HG03378 (cell line): ENCODE data around the gene PAQR8.
A peak's percentile ranks its signal among the peaks of the same experiment; 100 is the strongest.
"Not testable (repeated sequence)": the region's sequence is repeated elsewhere in the genome, so short reads cannot be mapped to it uniquely, and the experiment has no call there.

Source experiments
- ATAC-seq: cut with Tn5 transposase; IDR thresholded peaks from one replicate; pipeline ENCODE4 v1.9.1; 2021; ENCODE audit warnings: mild to moderate bottlenecking, moderate library complexity; ENCODE audit not compliant: unreplicated experiment

PAQR8 gene

DNA sequence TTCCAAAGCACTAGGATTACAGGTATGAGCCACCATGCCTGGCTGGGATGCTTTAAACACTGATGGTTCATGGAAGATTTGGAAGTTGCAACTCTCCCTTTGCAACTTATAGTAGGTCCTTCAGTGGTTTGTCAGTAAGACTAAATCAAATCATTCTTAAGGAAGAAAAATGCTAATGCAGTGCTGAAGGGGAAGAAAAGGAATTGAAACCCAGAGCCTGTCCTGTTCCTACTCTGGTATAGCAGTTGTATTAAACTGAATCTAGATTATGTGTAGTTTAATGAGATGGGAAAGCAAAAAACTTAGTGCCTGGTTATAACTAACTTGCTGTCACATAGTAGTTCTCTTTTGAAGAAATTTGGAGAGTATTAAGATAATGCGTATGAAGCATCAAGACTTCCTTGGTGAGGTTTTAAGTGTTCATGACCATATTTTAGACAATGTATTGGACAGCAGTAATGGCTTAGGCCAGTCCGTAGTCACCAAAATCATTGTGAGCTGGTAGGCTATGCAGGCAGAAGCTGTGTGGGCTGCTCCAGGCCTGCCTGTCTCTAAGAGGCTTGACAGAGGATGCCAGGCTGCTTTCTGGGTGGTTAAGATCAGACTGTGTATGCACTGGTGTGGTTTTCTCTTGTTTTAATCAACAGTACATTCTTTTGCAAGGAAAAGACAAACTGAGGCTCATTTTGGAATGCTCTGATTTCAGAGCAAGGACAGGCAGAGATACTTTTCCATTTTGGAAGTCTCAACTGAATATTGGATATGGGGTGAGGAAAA is 14.0 kb downstream of the PAQR8 start:
- no peak for ATAC-seq

GRCh38 chr6:52376763-52377162 is 14.8 kb downstream of the PAQR8 start:
- ATAC-seq = no peak

- no peak for ATAC-seq
Observed at GRCh38 chr6:52377538-52378221, 15.7 kb downstream of the PAQR8 start.

GRCh38 chr6:52381249-52381648 is 19.3 kb downstream of the PAQR8 start:
- no peak for ATAC-seq

DNA sequence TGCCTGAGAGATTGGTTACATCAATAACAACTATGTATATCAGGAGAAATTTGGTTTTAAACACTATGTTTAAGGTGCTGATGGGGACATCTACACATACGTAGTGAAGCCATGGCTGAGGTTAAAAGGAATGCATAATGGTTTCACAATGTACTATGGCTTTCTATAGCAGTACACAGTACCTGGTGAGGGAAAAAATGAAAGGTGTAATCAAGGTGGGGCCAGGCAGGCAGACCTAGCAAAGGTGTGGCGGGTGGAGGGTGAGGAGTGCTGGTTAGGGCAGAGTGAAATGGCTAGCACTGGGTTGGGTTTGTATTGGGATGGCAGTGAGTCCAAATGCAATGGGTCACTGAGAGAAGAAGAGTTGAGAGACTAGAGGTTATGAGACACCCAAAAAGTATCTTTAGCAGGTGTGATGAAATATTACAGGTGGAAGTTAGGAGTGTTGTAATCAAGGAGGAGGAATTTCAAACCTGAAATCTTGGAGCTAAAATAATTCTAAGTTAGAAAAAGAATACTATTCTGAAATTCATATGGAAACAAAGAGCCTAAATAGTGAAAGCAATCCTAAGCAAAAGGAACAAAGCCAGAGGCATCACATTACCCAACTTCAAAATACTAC is 22.3 kb downstream of the PAQR8 start:
- no peak for ATAC-seq

GRCh38 chr6:52385074-52385473 is 23.1 kb downstream of the PAQR8 start:
- ATAC-seq = no peak

DNA sequence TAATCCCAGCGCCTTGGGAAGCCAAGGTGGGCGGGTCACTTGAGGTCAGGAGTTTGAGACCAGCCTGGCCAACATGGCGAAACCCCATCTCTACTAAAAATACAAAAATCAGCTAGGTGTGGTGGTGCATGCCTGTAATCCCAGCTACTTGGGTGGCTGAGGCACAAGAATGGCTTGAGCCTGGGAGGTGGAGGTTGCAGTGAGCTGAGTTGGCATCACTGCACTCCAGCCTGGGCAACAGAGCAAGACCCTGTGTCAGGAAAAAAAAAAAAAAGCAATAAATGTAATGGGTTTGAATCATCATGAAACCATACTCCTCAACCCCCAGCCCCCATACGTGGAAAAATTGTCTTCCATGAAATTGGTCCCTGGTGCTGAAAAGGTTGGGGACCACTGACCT is 26.2 kb downstream of the PAQR8 start:
- not testable (repeated sequence) for ATAC-seq

DNA sequence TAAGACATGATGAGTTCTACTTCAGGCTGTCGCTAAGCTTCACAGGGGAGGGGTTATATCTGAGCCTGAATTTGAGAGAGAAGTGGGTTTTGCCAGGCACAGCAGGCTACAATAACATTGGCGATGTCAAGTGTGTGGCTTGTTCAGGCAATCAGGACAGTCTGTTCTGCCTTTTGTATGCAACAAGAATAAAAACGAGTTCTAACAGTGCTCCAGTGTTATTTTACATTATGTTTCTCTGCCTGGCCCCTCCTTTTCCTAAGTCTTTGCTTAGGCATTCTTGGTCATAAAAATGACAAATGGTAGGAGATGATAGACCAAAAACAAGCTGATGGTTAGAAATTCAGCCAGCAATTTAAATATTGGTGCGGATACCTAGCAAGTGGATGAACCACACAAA is 26.8 kb downstream of the PAQR8 start:
- ATAC-seq = no peak

DNA sequence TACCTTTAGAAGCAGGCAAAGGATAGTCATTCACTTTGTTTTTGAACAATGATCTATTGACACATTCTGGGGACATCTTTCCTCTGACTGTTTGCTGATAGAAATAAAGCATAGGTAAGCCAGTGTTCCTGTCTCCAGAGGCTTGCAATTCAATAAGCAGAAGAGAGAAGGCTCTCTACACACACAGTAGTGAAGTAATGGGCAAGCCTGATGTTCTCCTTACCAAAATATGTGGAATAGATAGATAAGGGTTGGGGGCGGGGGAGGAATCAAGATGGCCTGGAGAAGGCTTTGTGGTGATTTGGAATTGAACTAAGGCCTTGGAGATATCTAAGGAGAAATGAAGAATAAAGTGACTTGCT is 27.3 kb downstream of the PAQR8 start:
- no peak for ATAC-seq

GRCh38 chr6:52389626-52390360 is 27.8 kb downstream of the PAQR8 start:
- peak; percentile 67 for ATAC-seq

DNA sequence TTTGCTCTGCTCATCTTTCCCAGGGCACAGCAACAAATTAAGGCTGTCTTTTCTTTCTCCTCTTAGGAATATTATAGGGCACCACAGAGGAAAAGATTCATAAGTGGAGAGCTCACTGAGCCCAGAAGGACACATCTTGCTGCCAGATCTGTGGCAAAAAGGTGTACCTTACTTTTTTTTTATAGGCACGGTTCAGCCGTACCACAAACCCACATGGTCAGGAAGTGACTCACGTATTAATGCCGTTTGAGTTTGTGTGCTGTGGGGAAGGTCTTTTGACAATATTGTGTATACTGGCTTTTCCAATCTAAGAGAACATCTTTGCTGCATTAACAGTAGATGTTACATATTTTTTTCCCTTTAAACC is 28.4 kb downstream of the PAQR8 start:
- ATAC-seq = peak; percentile 50

DNA sequence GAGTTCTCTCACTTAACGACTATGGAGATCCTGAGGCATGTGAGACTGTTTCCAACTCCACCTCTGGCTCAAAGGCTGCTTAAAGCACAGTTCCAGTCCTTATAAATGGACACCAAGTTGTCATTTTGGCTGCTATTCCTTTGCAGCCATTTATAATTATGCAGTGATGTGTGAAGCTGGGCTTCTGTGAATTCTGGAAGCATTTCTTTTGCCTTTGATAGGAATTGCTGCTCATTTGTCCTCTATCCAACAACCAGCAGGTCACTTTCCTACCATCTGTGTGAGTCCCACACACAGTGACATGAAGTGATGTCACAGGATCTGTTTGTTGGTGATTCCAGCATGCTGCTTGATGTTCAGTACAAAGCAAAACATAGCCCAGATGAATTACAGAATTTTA is 29.6 kb downstream of the PAQR8 start:
- no peak for ATAC-seq

GRCh38 chr6:52392944-52393343 is 31.0 kb downstream of the PAQR8 start:
- no peak for ATAC-seq

DNA sequence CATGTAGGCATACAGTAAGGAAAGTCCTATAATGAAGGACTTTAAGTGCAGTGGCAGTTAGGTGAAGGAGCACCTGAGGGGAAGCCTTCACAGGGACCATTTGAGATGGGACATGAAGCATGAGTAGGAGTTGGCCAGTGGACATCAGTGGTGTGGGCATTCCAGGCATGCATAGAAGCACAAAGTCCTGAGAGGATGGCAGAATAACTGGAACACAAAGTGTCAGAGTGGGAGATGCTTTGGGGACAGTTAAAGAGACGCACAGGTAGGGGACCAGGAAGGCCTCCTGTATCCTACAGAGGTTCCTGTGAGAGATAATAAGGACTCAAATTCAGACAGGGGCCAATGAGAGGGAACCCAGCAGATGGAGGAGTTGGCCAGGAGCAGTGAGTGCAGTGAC is 31.8 kb downstream of the PAQR8 start:
- no peak for ATAC-seq

DNA sequence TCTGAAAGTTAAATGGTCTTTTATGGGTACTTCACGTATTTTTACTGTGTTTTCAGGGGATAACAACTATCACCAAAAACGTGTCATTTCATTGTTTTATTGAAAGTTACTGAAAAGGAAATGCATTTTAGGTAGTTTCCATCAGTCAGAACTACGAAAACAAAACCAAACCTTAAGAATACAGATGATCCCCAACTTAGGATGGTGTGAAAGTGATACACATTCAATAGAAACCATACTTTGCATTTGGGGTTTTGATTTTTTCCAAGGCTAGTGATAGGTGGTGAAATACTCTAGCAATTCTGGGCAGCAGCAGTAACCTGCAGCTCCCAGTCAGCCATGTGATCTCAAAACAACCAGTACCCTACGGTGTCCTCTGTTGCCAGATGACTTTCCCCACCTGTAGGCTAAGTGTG is 32.3 kb downstream of the PAQR8 start:
- ATAC-seq = peak; percentile 55

- ATAC-seq = no peak
Observed at GRCh38 chr6:52395969-52396368, 34.0 kb downstream of the PAQR8 start.

- ATAC-seq = peak; percentile 54
Observed at GRCh38 chr6:52399511-52400312, 37.8 kb downstream of the PAQR8 start.

- no peak for ATAC-seq
Observed at GRCh38 chr6:52400313-52401041, 38.5 kb downstream of the PAQR8 start.

DNA sequence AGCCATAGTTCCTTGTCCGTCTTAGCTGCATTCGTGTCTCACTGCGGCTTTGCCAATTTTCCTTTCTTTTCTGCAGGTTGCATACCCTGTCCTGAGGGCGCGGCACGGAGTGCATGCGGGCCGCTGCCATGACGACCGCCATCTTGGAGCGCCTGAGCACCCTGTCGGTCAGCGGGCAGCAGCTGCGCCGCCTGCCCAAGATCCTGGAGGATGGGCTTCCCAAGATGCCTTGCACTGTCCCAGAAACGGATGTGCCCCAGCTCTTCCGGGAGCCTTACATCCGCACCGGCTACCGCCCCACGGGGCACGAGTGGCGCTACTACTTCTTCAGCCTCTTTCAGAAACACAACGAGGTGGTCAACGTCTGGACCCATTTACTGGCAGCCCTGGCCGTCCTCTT is 41.1 kb downstream of the PAQR8 start:
- ATAC-seq = no peak

DNA sequence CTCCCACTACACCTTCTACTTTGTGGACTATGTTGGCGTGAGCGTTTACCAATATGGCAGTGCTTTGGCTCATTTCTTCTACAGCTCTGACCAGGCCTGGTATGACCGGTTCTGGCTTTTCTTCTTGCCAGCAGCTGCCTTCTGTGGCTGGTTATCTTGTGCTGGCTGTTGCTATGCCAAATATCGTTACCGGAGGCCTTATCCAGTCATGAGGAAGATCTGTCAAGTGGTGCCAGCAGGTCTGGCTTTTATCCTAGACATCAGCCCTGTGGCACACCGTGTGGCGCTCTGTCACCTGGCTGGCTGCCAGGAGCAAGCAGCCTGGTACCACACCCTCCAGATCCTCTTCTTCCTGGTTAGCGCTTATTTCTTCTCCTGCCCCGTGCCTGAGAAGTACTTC is 41.7 kb downstream of the PAQR8 start:
- no peak for ATAC-seq
